Breast epithelium (tissue), 4 donors: ENCODE data around the gene DMD. TPM values are rescaled to one million over a fixed set of nuclear protein-coding genes. Genes with fewer than 3 reads are reported as not detected.

Experiments
- DNase-seq, 2 donors: peaks; one replicate each; pipeline ENCODE4 v3.0.0-alpha.2; 2019; ENCODE audit warnings: low spot score in 2 of 2
- H3K27ac ChIP-seq, 2 donors: fragments of 200-600 bp; sonication (generic) in 1 of 2; one replicate each; pipeline ENCODE4 v1.5.1; 2016 to 2019; ENCODE audit warnings: mild to moderate bottlenecking in 1 of 2
- H3K27me3 ChIP-seq, 2 donors: fragments of 200-600 bp; sonication (generic) in 1 of 2; one replicate each; pipeline versions ENCODE4 v1.5.1 to v1.6.0; 2017 to 2019; ENCODE audit warnings: control low read depth in 1 of 2, mild to moderate bottlenecking in 1 of 2
- H3K36me3 ChIP-seq: fragments of 200-600 bp; one replicate; pipeline ENCODE4 v1.5.1; 2019
- H3K4me1 ChIP-seq, 2 donors: fragments of 200-600 bp; sonication (generic); one replicate each; pipeline ENCODE4 v1.5.1; 2016 to 2019; ENCODE audit warnings: control low read depth in 1 of 2
- H3K4me3 ChIP-seq, 3 donors: fragments of 200-600 bp; sonication (generic); 1 replicate in 2 of 3; 2 replicates in 1 of 3; pipeline ENCODE4 v1.5.1; 2016 to 2019; ENCODE audit warnings: mild to moderate bottlenecking in 3 of 3, moderate library complexity in 2 of 3
- H3K9me3 ChIP-seq, 2 donors: fragments of 200-600 bp; sonication (generic) in 1 of 2; one replicate each; pipeline ENCODE4 v1.5.1; 2016 to 2019; ENCODE audit warnings: control low read depth in 1 of 2
- POLR2A ChIP-seq: fragments of 450-650 bp; IDR thresholded peaks from one replicate; pipeline ENCODE4 v1.6.1; 2016; ENCODE audit warnings: antibody characterized with exemption, mild to moderate bottlenecking, moderate library complexity
- POLR2AphosphoS5 ChIP-seq, 3 donors: sonication (generic); formaldehyde crosslinking; IDR thresholded peaks; one replicate each; pipeline ENCODE4 v1.6.1; 2017; ENCODE audit warnings: antibody characterized with exemption in 3 of 3
- intact Hi-C: fragments of 100-400 bp; cut with DNase I; formaldehyde crosslinking; loops from one replicate; pipeline ENCODE4 v1.15.1; 2023; ENCODE audit warnings: low total_unique reads
- total RNA-seq, 3 donors: library from RNA; depleted of rRNA; stranded (reverse); fragments of >200 nt; gene quantifications; one replicate each; pipeline ENCODE4 v1.1.0, GENCODE V29; 2016
- TF ChIP-seq, protein P1 (sequence below), 3 donors: fragments of 450-650 bp; IDR thresholded peaks; one replicate each; pipeline ENCODE4 v1.5.1; 2016 to 2017; ENCODE audit warnings: antibody characterized with exemption in 3 of 3, mild to moderate bottlenecking in 3 of 3, moderate library complexity in 3 of 3

The DMD gene
- total RNA-seq, 3 donors from 2014 or later = 57.0 to 135 (median 65.2) TPM

GRCh38 chrX:31302573-31303075 is 1908.7 kb downstream of the DMD start:
- Histone ChIP-seq H3K27me3 (peaks cover 0 to 6% of the 10 kb centered on the region in 2 donors), H3K36me3 (no peaks in the 10 kb centered on the region), H3K4me1 (no peaks in the 10 kb centered on the region), H3K4me3 (no peak overlapping the region), H3K9me3 (no peaks in the 10 kb centered on the region), H3K27ac (no peak overlapping the region)
- DNase-seq = no peak
- TF ChIP-seq, protein P1, sequence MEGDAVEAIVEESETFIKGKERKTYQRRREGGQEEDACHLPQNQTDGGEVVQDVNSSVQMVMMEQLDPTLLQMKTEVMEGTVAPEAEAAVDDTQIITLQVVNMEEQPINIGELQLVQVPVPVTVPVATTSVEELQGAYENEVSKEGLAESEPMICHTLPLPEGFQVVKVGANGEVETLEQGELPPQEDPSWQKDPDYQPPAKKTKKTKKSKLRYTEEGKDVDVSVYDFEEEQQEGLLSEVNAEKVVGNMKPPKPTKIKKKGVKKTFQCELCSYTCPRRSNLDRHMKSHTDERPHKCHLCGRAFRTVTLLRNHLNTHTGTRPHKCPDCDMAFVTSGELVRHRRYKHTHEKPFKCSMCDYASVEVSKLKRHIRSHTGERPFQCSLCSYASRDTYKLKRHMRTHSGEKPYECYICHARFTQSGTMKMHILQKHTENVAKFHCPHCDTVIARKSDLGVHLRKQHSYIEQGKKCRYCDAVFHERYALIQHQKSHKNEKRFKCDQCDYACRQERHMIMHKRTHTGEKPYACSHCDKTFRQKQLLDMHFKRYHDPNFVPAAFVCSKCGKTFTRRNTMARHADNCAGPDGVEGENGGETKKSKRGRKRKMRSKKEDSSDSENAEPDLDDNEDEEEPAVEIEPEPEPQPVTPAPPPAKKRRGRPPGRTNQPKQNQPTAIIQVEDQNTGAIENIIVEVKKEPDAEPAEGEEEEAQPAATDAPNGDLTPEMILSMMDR (IDR thresholded peaks at IDR 0.05) = no peak
- TF ChIP-seq POLR2A (no peak), POLR2AphosphoS5 (IDR thresholded peaks at IDR 0.05) (no peak)
- intact Hi-C loops = no loop called here

DNA sequence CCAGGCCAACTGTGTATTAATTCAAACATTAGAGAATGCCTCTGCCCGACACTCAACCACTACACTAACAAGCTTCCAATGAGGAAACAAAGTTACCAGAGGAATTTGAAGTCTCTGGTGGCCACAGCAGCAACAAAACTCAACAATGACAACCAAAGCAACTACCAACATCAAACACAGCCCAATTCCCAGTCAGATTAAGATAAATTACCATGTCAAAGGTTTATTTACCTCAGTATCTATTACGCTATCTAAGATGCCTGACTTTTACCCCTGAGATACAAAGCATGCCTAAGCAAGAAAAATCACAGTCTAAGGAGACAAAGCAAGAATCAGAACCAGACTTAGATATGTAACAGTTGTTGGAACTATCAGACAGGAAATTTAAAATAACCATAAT is 1909.4 kb downstream of the DMD start:
- Histone ChIP-seq H3K36me3 (no peaks in the 10 kb centered on the region), H3K4me1 (no peaks in the 10 kb centered on the region), H3K4me3 (no peak overlapping the region), H3K27me3 (peaks cover 0 to 9% of the 10 kb centered on the region in 2 donors), H3K27ac (no peak overlapping the region), H3K9me3 (no peaks in the 10 kb centered on the region)
- TF ChIP-seq, protein P1 (IDR thresholded peaks at IDR 0.05) = no peak
- no peak for TF ChIP-seq POLR2A
- TF ChIP-seq POLR2AphosphoS5 (IDR thresholded peaks at IDR 0.05) = no peak
- intact Hi-C loops = no loop called here
- DNase-seq = no peak

DNA sequence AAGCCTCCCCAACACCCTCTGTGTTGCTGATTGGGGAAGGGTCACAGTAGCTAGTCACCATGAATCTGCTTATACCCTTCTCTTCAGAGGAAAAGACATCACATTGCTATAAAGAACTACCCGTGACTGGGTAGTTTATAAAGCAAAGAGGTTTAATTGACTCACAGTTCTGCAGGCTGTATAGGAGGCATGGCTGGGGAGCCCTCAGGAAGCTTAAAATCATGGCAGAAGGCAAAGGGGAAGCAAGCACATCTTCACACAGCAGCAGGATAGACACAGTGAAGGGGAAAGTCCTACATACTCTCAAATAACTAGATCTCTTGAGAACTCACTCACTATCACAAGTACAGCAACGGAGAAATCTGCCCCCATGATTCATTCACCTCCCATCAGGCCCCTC is 1910.1 kb downstream of the DMD start:
- Histone ChIP-seq H3K4me1 (no peaks in the 10 kb centered on the region), H3K27me3 (peaks cover 0 to 9% of the 10 kb centered on the region in 2 donors), H3K9me3 (no peaks in the 10 kb centered on the region), H3K27ac (no peak overlapping the region), H3K36me3 (no peaks in the 10 kb centered on the region), H3K4me3 (no peak overlapping the region)
- intact Hi-C loops = no loop called here
- DNase-seq = no peak
- TF ChIP-seq POLR2AphosphoS5 (IDR thresholded peaks at IDR 0.05) = no peak
- TF ChIP-seq, protein P1 (IDR thresholded peaks at IDR 0.05) = no peak

DNA sequence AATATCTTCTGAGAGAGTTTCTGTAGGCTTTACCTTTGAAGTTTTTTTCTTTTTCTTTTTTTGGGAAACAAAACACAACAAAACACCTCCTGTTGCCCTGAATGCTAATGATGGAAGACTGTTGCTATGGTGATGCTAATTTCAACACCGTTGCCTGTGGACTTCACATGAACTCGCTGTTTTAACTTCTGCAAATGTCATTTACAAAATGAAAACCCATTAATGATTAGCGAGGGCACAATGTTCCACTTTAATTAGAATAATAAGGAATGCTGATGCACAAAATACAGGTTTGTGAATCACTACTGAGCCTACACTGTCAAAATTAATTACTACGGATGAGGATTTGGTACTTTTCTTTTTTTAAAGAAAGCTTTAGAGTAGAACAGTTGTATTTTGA is 1912.4 kb downstream of the DMD start:
- intact Hi-C loops = no loop called here
- H3K4me1 ChIP-seq = no peaks in the 10 kb centered on the region

GRCh38 chrX:31297881-31298280 is 1913.5 kb downstream of the DMD start:
- TF ChIP-seq POLR2A (no peak), POLR2AphosphoS5 (IDR thresholded peaks at IDR 0.05) (no peak)
- TF ChIP-seq, protein P1 (IDR thresholded peaks at IDR 0.05) = no peak
- intact Hi-C loops = no loop called here
- Histone ChIP-seq H3K27me3 (peaks cover 0 to 12% of the 10 kb centered on the region in 2 donors), H3K27ac (no peak overlapping the region), H3K36me3 (no peaks in the 10 kb centered on the region), H3K9me3 (no peaks in the 10 kb centered on the region), H3K4me3 (no peak overlapping the region), H3K4me1 (no peaks in the 10 kb centered on the region)
- DNase-seq = no peak

More for the DNA sequence above, 1912.4 kb downstream of the DMD start:
- DNase-seq = no peak
- H3K27ac ChIP-seq = no peak overlapping the region
- no peaks in the 10 kb centered on the region for H3K9me3 ChIP-seq
- H3K27me3 ChIP-seq = peaks cover 0 to 12% of the 10 kb centered on the region in 2 donors
- H3K36me3 ChIP-seq = no peaks in the 10 kb centered on the region
- H3K4me3 ChIP-seq = no peak overlapping the region
- TF ChIP-seq POLR2AphosphoS5 (IDR thresholded peaks at IDR 0.05) (no peak), POLR2A (no peak)
- TF ChIP-seq, protein P1 (IDR thresholded peaks at IDR 0.05) = no peak
